ENCODE results near the gene FNDC1.

The FNDC1 gene

DNA sequence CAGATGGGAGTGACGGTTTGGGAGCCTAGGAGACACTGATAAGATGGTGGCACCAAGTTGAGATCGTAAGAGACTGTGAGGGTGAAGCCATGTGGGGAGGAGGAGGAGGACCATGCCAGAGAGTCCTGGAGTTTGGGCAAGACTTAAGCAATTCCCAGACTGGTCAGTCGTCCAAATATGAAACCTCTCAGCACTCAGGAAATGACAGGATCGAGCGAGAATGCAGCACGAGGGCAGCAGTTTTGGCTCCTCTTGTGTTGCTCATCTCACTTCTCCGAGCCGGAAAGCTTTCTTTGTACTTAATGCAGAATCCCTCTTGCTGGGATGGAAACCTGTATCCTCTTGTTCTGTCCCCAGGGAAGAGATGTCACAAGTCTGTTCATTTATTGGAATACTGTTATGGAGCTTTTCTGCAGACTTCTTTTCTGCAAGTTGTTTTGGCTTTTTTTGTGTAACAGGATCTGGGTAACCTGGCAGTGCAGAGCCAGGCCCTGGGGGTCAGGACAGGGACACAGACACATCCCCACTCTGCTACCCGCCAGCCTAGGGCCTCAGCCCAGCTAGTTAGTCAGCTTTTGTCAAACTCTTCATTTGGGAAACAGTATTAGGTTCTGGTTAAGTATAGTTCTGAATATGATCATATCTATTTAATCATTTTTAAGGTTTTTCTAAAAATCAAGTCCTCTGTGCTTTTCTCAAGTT is 34.3 kb downstream of the FNDC1 start:
- in situ Hi-C loops (cut with HindIII; ENCODE audit: low sequenced_read_pairs), result no loop called here

DNA sequence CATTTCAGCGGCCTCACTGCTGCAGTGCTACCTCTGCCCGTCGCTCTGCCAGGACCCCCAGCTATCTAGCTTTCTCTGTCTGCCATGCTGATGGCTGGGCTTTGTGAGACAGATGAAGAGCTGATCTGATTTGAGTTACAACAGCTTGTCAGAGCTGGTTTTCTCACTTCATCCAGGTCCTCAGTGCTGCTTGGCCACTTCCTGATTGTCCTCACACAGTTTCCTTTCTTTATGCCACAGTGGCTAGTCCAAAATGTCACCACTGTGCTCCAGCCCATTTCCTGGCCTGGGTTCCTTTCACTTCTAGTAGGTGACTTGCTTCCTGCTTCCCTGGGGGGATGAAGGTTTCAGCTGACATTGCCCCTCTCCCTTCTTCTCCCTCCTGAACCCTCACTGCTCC is 35.4 kb downstream of the FNDC1 start:
- in situ Hi-C loops (cut with HindIII; ENCODE audit: low sequenced_read_pairs), result no loop called here

DNA sequence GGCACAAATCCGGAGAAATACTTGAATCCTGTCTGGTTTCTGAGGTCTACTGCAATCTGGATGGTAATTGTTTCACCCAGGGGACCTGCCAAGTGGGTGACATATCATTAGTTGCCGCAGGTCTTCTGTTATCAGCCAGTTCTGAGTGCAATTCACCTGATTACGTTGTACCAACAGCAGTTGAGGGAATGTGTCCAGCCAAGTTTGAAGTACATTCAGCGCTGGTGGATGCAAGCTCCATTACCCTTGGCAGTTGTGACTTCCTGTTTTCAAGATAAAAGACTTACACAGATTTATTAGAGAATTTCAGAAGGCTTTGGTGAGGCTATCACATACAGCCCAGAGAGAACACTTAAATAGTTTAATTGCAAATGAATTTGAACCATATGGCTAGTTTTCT is 42.8 kb downstream of the FNDC1 start:
- in situ Hi-C loops (cut with HindIII; ENCODE audit: low sequenced_read_pairs), result loop anchor here (10.0 kb wide), 1 partner anchor 57 kb away; no protein-coding TSS in a partner anchor

DNA sequence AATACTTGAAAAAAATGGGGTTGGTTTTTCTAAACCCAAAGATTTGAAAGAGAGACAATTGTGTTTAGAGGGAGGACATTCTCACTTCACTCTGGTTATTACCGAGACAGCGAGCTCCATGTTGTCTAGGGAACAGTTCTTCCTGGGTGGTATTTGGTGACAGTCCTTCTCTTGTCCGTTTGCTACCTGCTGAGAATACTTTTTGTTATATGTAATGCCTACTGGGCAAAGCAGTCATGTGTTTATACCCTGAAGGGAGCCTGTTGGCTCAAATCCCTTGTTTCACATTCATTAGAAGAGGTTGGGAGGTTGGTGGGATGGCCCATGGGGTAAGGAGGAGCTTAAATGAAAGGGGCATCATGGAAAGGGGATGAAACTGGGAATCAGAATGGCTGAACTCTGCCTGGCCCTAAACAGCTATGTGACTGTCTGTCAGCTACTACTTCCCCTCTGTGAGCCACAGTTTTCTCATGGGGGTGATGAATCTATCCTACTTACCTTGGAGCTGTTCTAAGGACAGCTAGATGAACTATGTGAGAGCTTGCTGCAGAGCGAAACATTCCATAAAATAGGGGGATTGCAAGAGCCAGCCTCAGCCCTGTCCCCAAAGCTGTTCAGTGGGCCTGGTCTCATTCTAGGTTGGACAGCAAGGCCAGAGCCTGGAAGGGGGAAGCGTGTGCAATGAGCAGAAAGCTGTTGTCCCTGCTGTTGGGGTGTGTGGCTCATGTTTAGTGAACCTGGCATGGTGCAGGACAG is 43.5 kb downstream of the FNDC1 start:
- in situ Hi-C loops (cut with HindIII; ENCODE audit: low sequenced_read_pairs), result loop anchor here (10.0 kb wide), 1 partner anchor 58 kb away; no protein-coding TSS in a partner anchor

DNA sequence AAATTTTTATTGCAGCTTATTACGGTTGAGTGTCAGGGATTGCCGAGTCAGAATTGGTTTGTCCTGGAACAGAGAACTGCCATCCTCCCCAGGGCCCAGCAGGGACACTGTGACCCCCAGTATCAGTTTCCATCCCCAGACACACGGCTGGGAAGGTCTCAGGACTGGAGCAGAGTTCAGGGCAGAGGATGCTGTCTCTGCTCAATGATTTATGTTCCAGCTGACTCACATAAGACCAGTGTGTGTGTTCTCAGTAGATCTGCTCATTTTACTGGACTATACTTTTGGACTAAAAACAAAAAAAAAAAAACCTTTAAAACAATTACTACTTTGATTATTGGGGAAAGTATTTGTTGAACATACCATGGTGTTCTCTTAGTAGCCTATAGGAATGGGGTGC is 44.2 kb downstream of the FNDC1 start:
- in situ Hi-C loops (cut with HindIII; ENCODE audit: low sequenced_read_pairs), result loop anchor here (10.0 kb wide), 1 partner anchor 59 kb away; no protein-coding TSS in a partner anchor

DNA sequence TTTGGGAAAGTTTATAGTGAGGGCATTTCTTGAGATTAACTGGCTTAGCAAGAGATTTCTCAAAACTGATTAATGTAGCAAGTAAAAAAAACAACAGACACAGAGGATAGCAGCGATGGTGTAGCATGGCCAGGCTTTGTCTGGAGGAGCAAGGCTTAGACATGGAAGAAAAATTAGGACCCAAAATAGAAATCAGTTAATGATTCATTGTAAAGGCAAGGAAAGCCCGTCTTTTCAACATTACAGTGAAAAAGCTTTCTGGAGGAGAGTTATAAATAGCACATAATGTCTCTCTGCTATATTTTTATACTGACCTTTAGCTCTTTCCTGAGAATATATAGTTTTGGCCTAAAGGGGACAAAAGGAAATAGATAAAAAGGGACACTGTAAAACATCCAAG is 45.1 kb downstream of the FNDC1 start:
- in situ Hi-C loops (cut with HindIII; ENCODE audit: low sequenced_read_pairs), result loop anchor here (10.0 kb wide), 1 partner anchor 59 kb away; no protein-coding TSS in a partner anchor

DNA sequence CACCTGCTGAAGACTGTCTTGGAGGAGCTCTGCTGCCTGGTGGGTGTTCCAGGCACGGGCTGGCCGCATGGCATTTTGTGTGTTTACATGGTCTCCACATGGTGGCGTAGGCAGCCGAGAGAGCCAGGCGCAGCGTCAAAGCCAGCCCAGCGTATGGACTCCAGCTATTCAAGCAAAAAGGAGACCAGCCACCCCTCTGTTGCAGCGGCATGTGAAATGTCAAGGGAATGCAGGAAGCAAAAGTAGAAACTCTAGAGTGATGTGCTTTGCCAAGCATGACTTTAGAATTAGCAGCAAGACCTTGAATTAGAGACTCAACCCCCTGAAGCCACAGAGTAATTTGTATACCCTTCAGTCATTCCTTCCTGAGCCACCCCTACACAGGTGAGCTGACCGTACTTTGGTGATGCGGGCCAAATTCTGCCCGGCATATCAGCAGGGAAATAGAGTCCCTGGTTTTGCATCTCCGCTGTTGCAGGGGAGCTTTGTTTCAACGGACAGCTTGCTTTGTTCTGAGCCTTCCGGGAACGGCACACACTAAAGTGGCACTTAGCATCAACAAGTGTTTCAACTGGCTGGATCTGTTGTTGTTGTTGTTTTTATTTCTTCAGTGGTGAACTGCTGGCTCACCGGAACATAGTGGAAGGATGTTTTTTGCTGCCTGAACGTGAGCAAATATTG is 48.5 kb downstream of the FNDC1 start:
- in situ Hi-C loops (cut with HindIII; ENCODE audit: low sequenced_read_pairs), result loop anchor here (10.0 kb wide), 1 partner anchor 63 kb away; no protein-coding TSS in a partner anchor

DNA sequence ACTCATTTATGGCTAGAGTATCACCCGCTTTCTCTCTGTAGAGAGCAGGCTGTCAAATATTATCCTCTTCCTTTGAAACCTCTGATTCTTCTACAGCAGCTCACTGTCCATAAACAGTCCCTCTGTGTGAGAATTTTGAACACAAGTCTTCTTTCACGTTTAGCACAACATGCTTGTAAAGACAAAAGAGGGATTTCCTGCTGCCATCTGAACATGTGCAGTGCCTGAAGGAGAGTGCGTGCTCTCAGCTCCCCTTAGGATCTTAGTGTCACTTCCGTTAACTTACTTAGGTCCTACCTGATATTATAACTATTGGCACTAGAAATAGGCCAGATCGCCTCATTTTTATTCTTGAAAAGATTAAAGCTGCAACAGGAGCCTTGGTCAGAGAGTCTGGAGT is 50.9 kb downstream of the FNDC1 start:
- in situ Hi-C loops (cut with HindIII; ENCODE audit: low sequenced_read_pairs), result no loop called here

DNA sequence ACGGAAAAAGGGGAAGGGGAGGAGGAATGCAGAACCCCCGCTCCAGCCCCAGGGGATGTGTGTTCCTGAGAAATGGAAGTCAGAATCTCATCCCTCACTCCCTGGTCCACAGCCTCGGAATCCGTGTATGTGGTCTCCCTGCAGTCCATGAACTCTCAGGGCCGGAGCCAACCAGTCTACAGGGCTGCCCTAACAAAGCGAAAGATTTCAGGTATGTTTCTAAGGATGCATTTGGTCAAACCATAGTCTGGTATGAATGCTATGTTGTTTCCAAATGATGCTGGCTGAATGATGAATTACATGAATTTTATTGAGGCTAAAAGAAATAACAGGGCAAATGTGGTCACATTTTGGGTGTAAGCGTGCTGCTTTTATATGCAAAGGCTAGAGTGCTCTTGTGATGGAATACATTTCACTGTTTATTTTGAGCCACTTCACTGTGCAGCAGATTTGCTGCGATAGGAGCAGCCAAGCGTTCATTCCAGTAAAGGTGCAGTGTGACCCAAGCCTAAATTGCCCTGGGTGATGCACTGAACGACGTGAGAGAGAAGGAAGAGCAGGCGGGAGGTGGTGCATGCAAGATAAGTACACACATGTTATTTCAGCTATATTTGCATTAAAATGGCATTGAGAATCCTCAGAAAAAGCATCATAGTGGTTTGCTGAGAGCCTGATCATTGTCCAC is 52.4 kb downstream of the FNDC1 start:
- in situ Hi-C loops (cut with HindIII; ENCODE audit: low sequenced_read_pairs), result no loop called here

DNA sequence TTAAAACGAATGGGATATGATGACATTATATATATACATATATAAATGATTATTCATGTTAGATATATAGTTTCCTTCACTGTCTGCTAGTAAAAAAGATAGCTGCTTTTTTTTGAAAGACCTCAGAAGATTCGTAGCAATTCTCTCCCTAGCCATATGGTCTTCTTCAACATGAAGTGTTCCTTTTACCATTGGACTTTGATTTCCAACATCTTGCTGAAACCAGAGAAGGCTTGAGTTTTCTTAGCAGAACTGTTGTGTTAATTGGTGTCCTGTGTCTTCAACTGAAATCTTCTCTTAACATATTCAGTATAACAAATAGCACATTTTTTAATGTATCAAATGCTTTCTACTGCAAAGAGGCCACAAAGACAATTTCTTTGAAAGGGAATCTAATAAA is 55.3 kb downstream of the FNDC1 start:
- in situ Hi-C loops (cut with HindIII; ENCODE audit: low sequenced_read_pairs), result no loop called here

DNA sequence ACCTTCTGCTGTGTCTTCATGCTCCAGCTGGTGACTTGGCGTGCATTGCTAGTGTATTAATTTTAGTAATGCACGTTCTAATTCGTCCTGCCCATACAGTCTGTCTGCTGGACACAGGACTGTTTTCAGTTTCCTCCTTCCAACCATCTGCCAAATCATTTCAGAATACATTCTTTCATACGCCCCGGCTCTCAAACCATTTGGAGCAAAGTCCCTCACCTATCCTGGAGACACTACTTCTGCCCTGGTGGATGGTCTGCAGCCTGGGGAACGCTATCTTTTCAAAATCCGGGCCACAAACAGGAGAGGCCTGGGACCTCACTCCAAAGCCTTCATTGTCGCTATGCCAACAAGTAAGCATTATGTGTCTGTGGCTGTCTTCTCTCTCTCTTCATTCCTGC is 60.5 kb downstream of the FNDC1 start:
- in situ Hi-C loops (cut with HindIII; ENCODE audit: low sequenced_read_pairs), result no loop called here

DNA sequence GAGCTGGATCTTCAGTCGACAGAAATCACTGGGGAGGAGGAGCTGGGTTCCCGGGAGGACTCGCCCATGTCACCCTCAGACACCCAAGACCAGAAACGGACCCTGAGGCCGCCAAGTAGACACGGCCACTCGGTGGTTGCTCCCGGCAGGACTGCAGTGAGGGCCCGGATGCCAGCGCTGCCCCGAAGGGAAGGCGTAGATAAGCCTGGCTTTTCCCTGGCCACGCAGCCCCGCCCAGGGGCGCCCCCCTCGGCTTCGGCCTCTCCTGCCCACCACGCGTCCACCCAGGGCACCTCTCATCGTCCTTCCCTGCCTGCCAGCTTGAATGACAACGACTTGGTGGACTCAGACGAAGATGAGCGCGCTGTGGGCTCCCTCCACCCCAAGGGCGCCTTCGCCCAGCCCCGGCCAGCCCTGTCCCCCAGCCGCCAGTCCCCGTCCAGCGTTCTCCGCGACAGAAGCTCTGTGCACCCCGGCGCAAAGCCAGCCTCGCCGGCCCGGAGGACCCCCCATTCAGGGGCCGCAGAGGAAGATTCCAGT is 63.0 kb downstream of the FNDC1 start:
- in situ Hi-C loops (cut with HindIII; ENCODE audit: low sequenced_read_pairs), result no loop called here

DNA sequence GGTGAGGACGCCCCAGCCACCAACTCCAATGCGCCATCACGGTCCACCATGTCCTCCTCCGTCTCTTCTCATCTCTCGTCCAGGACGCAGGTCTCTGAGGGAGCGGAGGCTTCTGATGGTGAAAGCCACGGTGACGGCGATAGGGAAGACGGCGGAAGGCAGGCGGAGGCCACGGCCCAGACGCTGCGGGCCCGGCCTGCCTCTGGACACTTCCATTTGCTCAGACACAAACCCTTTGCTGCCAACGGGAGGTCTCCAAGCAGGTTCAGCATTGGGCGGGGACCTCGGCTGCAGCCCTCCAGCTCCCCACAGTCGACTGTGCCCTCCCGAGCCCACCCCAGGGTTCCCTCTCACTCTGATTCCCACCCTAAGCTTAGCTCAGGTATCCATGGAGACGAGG is 63.6 kb downstream of the FNDC1 start:
- in situ Hi-C loops (cut with HindIII; ENCODE audit: low sequenced_read_pairs), result no loop called here

DNA sequence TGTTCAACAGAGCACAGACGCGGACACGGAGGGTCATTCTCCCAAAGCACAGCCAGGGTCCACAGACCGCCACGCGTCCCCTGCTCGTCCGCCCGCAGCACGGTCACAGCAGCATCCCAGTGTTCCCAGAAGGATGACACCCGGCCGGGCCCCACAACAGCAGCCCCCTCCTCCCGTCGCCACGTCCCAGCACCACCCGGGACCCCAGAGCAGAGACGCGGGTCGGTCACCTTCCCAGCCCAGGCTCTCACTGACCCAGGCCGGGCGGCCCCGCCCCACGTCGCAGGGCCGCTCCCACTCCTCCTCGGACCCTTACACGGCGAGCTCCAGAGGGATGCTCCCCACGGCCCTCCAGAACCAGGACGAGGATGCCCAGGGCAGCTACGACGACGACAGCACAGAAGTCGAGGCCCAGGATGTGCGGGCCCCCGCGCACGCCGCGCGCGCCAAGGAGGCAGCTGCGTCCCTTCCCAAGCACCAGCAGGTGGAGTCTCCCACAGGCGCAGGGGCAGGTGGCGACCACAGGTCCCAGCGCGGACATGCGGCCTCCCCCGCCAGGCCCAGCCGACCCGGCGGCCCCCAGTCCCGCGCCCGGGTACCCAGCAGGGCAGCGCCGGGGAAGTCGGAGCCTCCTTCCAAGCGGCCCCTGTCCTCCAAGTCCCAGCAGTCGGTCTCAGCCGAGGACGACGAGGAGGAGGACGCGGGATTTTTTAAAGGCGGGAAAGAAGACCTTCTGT is 64.3 kb downstream of the FNDC1 start:
- in situ Hi-C loops (cut with HindIII; ENCODE audit: low sequenced_read_pairs), result no loop called here

DNA sequence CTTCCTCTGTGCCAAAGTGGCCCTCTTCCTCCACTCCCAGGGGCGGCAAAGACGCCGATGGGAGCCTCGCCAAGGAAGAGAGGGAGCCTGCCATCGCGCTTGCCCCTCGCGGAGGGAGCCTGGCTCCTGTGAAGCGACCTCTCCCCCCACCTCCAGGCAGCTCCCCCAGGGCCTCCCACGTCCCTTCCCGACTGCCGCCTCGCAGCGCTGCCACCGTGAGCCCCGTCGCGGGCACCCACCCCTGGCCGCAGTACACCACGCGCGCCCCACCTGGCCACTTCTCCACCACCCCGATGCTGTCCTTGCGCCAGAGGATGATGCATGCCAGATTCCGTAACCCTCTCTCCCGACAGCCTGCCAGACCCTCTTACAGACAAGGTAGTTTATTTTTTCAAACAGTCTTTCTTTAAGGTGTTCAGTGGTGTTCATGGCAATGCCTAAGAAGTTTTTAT is 64.9 kb downstream of the FNDC1 start:
- in situ Hi-C loops (cut with HindIII; ENCODE audit: low sequenced_read_pairs), result no loop called here

DNA sequence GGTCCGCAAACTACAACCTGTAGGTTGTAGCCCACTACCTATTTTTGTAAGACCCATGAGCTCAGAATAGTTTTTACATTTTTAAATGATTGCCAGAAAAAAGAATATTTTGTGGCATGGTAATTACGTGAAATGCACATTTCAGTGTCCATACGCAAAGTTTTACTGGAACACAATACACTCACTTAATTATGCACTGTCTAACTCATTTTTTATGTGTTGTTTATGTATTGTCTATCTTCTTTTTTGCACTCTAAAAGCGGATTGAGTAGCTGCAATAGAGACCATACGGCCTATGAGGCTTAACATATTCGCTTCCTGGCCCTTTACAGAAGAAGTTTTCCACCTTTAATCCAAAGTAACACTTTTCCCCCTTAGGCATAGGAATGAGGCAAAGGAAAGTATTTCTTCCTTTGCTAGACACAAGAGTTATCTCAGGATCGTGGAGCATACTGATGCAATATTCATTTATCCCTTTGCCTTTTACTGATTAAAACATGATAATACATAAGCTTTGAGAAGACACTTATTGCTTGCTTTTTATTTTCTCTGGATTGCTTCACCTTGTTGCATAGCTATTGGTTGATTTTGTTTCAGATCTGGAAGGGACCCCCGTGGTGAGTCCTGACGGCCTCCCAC is 69.8 kb downstream of the FNDC1 start:
- in situ Hi-C loops (cut with HindIII; ENCODE audit: low sequenced_read_pairs), result no loop called here

DNA sequence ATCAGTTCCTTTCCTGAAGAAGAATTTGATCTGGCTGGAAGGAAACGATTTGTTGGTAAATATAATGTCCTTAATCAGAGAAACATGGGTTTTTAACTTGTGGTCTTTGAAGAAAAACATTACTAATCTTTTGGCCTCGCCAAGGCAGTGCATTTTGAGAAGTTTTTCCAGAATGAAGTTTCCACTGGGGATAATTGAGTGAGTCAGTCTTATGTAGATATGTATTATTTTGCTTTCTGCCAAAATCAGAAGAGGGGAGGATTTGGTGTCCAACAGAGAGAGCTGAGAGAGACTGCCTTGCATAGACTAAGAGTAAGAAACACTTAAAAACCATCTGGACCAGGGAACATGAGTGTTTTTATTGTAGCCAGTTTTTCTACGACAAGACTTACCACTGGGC is 79.9 kb downstream of the FNDC1 start:
- in situ Hi-C loops (cut with HindIII; ENCODE audit: low sequenced_read_pairs), result no loop called here

DNA sequence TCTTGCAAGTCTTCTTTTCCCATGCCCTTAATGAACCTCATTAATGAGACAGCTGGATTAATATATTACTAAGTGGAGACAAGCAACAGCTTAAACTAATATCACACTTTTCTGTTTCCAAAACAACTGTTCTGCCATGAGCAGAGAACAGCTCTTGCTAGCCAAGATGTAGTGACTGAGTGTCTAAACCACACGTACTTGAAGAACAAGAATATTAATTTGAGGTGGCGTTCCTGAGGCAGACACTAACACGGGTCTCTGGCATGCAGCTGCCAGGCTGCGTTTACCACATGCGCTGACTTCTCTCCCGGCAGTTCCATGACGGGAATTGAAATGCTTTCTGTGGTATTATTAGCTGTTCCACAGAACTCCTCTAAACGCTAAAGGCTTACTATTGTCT is 80.6 kb downstream of the FNDC1 start:
- in situ Hi-C loops (cut with HindIII; ENCODE audit: low sequenced_read_pairs), result no loop called here

DNA sequence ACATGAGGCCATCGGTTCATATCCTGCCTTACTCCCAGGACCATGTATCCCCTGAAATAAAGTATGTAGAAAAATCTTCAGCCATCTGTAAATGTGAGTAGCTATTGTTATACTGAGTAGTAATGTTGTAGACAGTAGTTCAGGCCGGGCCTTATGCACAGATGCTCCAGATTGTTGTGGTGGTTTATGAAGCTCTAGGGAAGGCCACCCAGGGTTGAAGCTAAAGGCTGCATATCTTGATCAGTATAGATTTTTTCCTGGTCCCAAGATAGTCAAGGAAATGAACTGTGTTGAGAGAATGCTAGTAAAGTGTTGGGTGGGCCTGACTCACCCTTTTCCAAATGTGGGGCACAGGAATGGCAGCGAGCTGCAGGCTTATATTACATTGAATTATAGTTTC is 81.4 kb downstream of the FNDC1 start:
- in situ Hi-C loops (cut with HindIII; ENCODE audit: low sequenced_read_pairs), result no loop called here

Measured in DLD1 (cell line).